Measurements from ENCODE around the gene MGAT5.

- TF ChIP-seq FOXM1 (IDR thresholded peaks at IDR 0.05; ENCODE audit: borderline replicate concordance, low read depth) (no peak), TAF1 (IDR thresholded peaks at IDR 0.05; ENCODE audit: low read depth) (no peak), MAX (IDR thresholded peaks at IDR 0.05) (no peak), YY1 (IDR thresholded peaks at IDR 0.05; ENCODE audit: low read depth) (no peak), NFIC (IDR thresholded peaks at IDR 0.05) (no peak), TEAD4 (IDR thresholded peaks at IDR 0.05) (no peak), CREB1 (IDR thresholded peaks at IDR 0.05; ENCODE audit: low read depth) (no peak), EGR1 (IDR thresholded peaks at IDR 0.05) (no peak), EP300 (IDR thresholded peaks at IDR 0.05; ENCODE audit: borderline replicate concordance) (no peak), ZBTB7A (IDR thresholded peaks at IDR 0.05; ENCODE audit: low read depth) (no peak), CEBPB (IDR thresholded peaks at IDR 0.05) (no peak), RAD21 (IDR thresholded peaks at IDR 0.05; ENCODE audit: low read depth) (no peak), TCF12 (IDR thresholded peaks at IDR 0.05; ENCODE audit: low read depth) (no peak)
- TF ChIP-seq, protein P1, sequence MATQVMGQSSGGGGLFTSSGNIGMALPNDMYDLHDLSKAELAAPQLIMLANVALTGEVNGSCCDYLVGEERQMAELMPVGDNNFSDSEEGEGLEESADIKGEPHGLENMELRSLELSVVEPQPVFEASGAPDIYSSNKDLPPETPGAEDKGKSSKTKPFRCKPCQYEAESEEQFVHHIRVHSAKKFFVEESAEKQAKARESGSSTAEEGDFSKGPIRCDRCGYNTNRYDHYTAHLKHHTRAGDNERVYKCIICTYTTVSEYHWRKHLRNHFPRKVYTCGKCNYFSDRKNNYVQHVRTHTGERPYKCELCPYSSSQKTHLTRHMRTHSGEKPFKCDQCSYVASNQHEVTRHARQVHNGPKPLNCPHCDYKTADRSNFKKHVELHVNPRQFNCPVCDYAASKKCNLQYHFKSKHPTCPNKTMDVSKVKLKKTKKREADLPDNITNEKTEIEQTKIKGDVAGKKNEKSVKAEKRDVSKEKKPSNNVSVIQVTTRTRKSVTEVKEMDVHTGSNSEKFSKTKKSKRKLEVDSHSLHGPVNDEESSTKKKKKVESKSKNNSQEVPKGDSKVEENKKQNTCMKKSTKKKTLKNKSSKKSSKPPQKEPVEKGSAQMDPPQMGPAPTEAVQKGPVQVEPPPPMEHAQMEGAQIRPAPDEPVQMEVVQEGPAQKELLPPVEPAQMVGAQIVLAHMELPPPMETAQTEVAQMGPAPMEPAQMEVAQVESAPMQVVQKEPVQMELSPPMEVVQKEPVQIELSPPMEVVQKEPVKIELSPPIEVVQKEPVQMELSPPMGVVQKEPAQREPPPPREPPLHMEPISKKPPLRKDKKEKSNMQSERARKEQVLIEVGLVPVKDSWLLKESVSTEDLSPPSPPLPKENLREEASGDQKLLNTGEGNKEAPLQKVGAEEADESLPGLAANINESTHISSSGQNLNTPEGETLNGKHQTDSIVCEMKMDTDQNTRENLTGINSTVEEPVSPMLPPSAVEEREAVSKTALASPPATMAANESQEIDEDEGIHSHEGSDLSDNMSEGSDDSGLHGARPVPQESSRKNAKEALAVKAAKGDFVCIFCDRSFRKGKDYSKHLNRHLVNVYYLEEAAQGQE (IDR thresholded peaks at IDR 0.05; ENCODE audit: low read depth): no peak
These were observed 28.7 kb upstream of the MGAT5 start for GRCh38 chr2:134225173-134225572.
